SJCRH30 (cell line): Measurements from ENCODE around the gene TMEM108. TPM values are rescaled to one million over a fixed set of nuclear protein-coding genes. Genes with fewer than 3 reads are reported as not detected.

ENCODE experiments used
- DNase-seq, 2 experiments: peaks; one replicate each; pipeline ENCODE4 v3.0.0-alpha.2; 2015 to 2020
- H3K27ac ChIP-seq: fragments of 250-450 bp; sonication (Bioruptor Pico); 2 replicates; pipeline ENCODE4 v1.5.1; 2020; ENCODE audit warnings: mild to moderate bottlenecking, moderate library complexity
- H3K27me3 ChIP-seq: fragments of 250-450 bp; sonication (Bioruptor Pico); 2 replicates; pipeline ENCODE4 v1.5.1; 2020; ENCODE audit warnings: mild to moderate bottlenecking, moderate library complexity
- H3K36me3 ChIP-seq: fragments of 250-450 bp; sonication (Bioruptor Pico); 2 replicates; pipeline ENCODE4 v1.5.1; 2020; ENCODE audit warnings: mild to moderate bottlenecking, moderate library complexity
- H3K4me1 ChIP-seq: fragments of 250-450 bp; sonication (Bioruptor Pico); 2 replicates; pipeline ENCODE4 v1.5.1; 2020; ENCODE audit warnings: mild to moderate bottlenecking, moderate library complexity
- H3K4me3 ChIP-seq: fragments of 250-450 bp; sonication (Bioruptor Pico); 2 replicates; pipeline ENCODE4 v1.5.1; 2020; ENCODE audit warnings: mild to moderate bottlenecking, moderate library complexity
- H3K9me3 ChIP-seq: fragments of 250-450 bp; sonication (Bioruptor Pico); replicated peaks from 2 replicates; pipeline ENCODE4 v1.5.1; 2020; ENCODE audit warnings: mild to moderate bottlenecking, moderate library complexity
- total RNA-seq: library from RNA; depleted of rRNA; stranded (reverse); fragments of >200 nt; shearing (Covaris generic); gene quantifications from 2 replicates; pipeline ENCODE4 v1.2.3, GENCODE V29; 2014

Gene TMEM108
- total RNA-seq, 1 experiment from 2014 or later: 14.1 TPM

GRCh38 chr3:133152681-133153220 lies 114.6 kb downstream of the TMEM108 start:
- no peaks in the 10 kb centered on the region for H3K27me3 ChIP-seq
- H3K4me1 ChIP-seq: no peaks in the 10 kb centered on the region
- no peak for DNase-seq
- no peaks in the 10 kb centered on the region for H3K9me3 ChIP-seq
- H3K4me3 ChIP-seq: no peak overlapping the region
- H3K36me3 ChIP-seq: no peaks in the 10 kb centered on the region; the same call in 1 of the 2 replicates
- H3K27ac ChIP-seq: no peak overlapping the region

- no peaks in the 10 kb centered on the region for H3K27me3 ChIP-seq
- no peak overlapping the region for H3K27ac ChIP-seq
- no peaks in the 10 kb centered on the region; the same call in 1 of the 2 replicates for H3K36me3 ChIP-seq
- H3K9me3 ChIP-seq: no peaks in the 10 kb centered on the region
- DNase-seq: no peak
- H3K4me3 ChIP-seq: no peak overlapping the region
- H3K4me1 ChIP-seq: peaks cover under 1% of the 10 kb centered on the region
These were observed 115.2 kb downstream of the TMEM108 start for GRCh38 chr3:133153382-133153781.

GRCh38 chr3:133157716-133158115 lies 119.5 kb downstream of the TMEM108 start:
- DNase-seq: no peak
- no peak overlapping the region for H3K4me3 ChIP-seq
- no peak overlapping the region for H3K27ac ChIP-seq
- H3K36me3 ChIP-seq: no peaks in the 10 kb centered on the region
- H3K4me1 ChIP-seq: peaks cover 10% of the 10 kb centered on the region
- no peaks in the 10 kb centered on the region for H3K9me3 ChIP-seq
- H3K27me3 ChIP-seq: no peaks in the 10 kb centered on the region

- Histone ChIP-seq H3K4me1 (peaks cover 10% of the 10 kb centered on the region), H3K9me3 (no peaks in the 10 kb centered on the region), H3K27ac (no peak overlapping the region), H3K36me3 (no peaks in the 10 kb centered on the region), H3K4me3 (no peak overlapping the region), H3K27me3 (no peaks in the 10 kb centered on the region)
- peak; percentile 56 to 77 for DNase-seq
These were observed 120.5 kb downstream of the TMEM108 start for GRCh38 chr3:133158686-133159085.

DNA sequence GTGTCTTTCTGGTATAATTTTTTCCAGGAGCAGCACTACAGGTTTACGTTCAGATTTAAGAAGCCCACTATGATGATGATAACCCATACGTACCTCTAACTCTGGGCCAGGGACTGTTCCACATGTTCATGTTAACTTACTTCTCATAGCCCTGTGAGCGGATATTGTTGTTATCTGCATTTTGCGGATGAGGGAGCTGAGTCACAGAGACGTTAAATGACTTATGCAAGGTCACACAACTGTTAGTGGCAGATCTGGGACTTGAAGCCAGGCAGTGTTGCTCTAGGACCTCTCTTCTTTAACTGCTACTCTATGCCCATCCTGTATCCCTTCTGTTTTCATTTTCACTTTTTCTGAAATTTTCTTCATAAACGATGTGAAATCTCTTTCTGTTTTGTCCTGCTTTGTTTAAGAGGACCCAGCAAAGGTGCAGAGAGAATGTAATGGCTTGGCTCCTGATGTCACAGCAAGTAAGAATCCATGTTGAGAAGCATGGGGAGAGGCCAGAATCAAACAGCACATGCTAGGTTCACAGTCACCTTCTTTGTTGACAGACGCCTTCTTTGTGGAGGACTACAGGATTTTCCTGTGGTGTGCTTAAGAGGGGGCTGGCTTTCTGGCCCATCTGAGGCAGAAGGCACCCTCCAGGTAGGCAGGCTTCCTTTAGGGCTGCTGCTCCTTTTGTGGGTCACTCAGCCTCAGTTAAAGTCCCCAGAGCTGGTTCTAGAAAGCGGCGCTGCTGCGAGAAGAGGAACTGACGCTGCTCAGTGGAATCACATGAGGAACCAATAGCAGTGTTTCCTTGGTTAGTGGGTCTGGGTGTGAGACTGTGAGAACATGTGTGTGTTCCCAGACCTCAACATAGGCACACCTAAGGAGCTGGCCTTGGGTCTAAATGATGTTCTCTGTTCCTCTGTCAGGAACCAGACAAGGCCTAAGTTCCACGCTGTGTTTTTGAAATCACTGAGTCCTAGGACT lies 121.6 kb downstream of the TMEM108 start:
- H3K27me3 ChIP-seq: no peaks in the 10 kb centered on the region
- peaks cover 10% of the 10 kb centered on the region for H3K4me1 ChIP-seq
- no peaks in the 10 kb centered on the region for H3K36me3 ChIP-seq
- no peaks in the 10 kb centered on the region for H3K9me3 ChIP-seq
- no peak overlapping the region for H3K4me3 ChIP-seq
- H3K27ac ChIP-seq: no peak overlapping the region
- no peak for DNase-seq

- H3K9me3 ChIP-seq: no peaks in the 10 kb centered on the region
- no peaks in the 10 kb centered on the region for H3K27me3 ChIP-seq
- H3K36me3 ChIP-seq: no peaks in the 10 kb centered on the region
These were observed 123.5 kb downstream of the TMEM108 start for GRCh38 chr3:133161656-133162055.

GRCh38 chr3:133162265-133162664 lies 124.1 kb downstream of the TMEM108 start:
- Histone ChIP-seq H3K4me1 (peaks cover 10% of the 10 kb centered on the region), H3K27ac (no peak overlapping the region), H3K36me3 (no peaks in the 10 kb centered on the region), H3K9me3 (no peaks in the 10 kb centered on the region), H3K4me3 (no peak overlapping the region), H3K27me3 (no peaks in the 10 kb centered on the region)
- no peak for DNase-seq

More at GRCh38 chr3:133161656-133162055, 123.5 kb downstream of the TMEM108 start:
- Histone ChIP-seq H3K4me3 (no peak overlapping the region), H3K27ac (no peak overlapping the region), H3K4me1 (peaks cover 10% of the 10 kb centered on the region)
- no peak for DNase-seq

DNA sequence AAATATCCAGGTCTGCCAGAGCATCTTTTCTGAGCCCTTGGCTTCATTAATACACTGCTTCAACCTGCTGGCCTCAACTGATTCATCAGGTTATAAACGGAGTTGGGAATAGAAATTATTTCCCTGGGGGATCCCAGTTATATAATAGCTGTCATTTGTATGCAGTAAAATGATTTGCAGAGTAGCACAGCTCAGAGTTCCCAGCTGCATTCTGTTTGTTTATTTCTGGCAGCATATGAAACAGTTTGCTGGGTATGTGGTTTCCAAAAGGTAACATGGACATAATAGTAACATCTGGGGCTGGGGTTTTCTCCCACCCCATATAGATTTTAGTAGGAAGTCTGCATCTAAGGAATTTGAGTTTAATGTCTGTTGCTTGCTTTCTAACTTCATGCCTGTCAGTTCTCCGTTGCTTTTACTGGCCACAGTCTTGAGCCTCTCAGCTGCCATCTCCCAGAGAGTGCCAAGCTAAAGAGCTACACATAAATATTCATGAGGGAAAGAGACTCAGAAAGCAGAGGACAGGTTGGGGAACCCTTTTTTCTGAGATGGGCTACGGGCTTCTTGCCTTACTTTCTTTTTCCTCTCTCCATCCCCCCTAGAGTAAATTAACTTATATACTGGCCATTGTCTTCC lies 124.6 kb downstream of the TMEM108 start:
- H3K4me3 ChIP-seq: no peak overlapping the region
- DNase-seq: no peak
- H3K9me3 ChIP-seq: no peaks in the 10 kb centered on the region
- no peaks in the 10 kb centered on the region for H3K27me3 ChIP-seq
- no peaks in the 10 kb centered on the region for H3K36me3 ChIP-seq
- H3K4me1 ChIP-seq: peaks cover 10% of the 10 kb centered on the region
- no peak overlapping the region for H3K27ac ChIP-seq

- Histone ChIP-seq H3K4me3 (no peak overlapping the region), H3K4me1 (no peaks in the 10 kb centered on the region), H3K27me3 (no peaks in the 10 kb centered on the region), H3K27ac (no peak overlapping the region), H3K9me3 (no peaks in the 10 kb centered on the region), H3K36me3 (no peaks in the 10 kb centered on the region)
- DNase-seq: no peak
These were observed 129.3 kb downstream of the TMEM108 start for GRCh38 chr3:133167340-133168024.

DNA sequence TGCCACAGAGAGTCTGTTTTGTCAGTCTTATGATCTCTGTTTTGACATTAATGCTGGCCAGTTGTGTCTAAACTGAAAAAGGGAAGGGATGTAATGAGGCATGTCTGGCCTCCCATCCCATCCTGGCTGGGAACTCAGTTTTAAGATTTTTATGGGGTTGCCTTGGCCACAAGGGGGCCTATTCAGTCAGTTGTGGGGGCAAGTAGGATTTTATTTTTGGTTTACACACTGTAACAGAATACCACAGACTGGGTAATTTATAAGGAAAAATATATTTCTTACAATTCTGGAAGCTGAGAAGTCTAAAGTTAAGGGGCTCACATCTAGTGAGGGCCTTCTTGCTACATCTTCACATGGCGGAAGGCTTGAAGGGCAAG lies 129.8 kb downstream of the TMEM108 start:
- DNase-seq: no peak
- no peaks in the 10 kb centered on the region for H3K27me3 ChIP-seq
- H3K27ac ChIP-seq: no peak overlapping the region
- H3K36me3 ChIP-seq: no peaks in the 10 kb centered on the region
- no peaks in the 10 kb centered on the region for H3K4me1 ChIP-seq
- H3K9me3 ChIP-seq: peaks cover 2% of the 10 kb centered on the region; the same call in 1 of the 2 replicates
- no peak overlapping the region for H3K4me3 ChIP-seq

DNA sequence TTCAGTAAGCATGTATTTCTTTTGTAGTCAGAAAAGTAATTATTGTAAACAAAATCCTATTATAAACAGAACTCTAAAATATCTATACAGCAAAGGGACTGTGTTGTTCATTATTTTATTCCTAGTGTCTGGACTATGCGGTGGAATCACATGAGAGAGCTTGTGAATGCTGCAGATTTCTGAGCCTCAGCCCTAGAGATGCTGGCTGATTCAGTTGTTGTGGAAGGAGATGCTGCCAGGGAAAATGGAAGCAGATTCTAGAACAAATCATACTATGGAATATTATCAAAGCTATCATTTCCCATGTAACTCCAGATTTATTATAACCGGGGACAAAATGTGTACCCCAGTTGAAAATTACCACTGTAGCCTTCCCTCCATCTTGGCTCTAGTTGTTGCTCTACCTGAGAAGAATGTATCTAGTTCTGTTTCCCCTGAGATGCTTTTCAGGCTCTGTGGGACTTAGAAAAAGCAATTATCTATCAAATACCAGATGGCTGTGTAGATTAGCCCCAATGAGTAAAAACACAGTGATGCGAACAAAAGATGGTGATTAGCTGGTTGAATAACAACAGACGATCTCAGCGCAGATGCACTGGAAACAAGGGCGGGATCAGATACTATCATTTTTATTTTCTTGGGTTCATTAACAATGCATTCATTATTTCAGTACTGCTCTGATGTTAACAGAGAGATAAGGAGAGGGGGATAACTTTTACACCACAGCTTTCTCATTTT lies 131.3 kb downstream of the TMEM108 start:
- H3K4me3 ChIP-seq: no peak overlapping the region
- no peaks in the 10 kb centered on the region for H3K27me3 ChIP-seq
- H3K4me1 ChIP-seq: no peaks in the 10 kb centered on the region
- H3K9me3 ChIP-seq: peaks cover 7% of the 10 kb centered on the region; the same call in 1 of the 2 replicates
- no peaks in the 10 kb centered on the region for H3K36me3 ChIP-seq
- DNase-seq: no peak
- no peak overlapping the region for H3K27ac ChIP-seq

GRCh38 chr3:133171831-133172230 lies 133.6 kb downstream of the TMEM108 start:
- no peaks in the 10 kb centered on the region for H3K27me3 ChIP-seq
- H3K4me3 ChIP-seq: no peak overlapping the region
- no peaks in the 10 kb centered on the region for H3K4me1 ChIP-seq
- no peak overlapping the region for H3K27ac ChIP-seq
- DNase-seq: no peak
- peaks cover 7% of the 10 kb centered on the region; the same call in 1 of the 2 replicates for H3K9me3 ChIP-seq
- no peaks in the 10 kb centered on the region for H3K36me3 ChIP-seq

- H3K4me3 ChIP-seq: no peak overlapping the region
- no peaks in the 10 kb centered on the region for H3K4me1 ChIP-seq
- no peaks in the 10 kb centered on the region for H3K27me3 ChIP-seq
- no peaks in the 10 kb centered on the region for H3K9me3 ChIP-seq
- H3K27ac ChIP-seq: no peak overlapping the region
- no peaks in the 10 kb centered on the region; the same call in 1 of the 2 replicates for H3K36me3 ChIP-seq
- DNase-seq: no peak
These were observed 143.4 kb downstream of the TMEM108 start for GRCh38 chr3:133181392-133182150.
